GM19023 (cell line): ENCODE measurements around the gene CTBP2.
"Not testable (repeated sequence)": the region's sequence is repeated elsewhere in the genome, so short reads cannot be mapped to it uniquely, and the experiment has no call there.

Experiments
- ATAC-seq: cut with Tn5 transposase; IDR thresholded peaks from one replicate; pipeline ENCODE4 v1.9.1; 2021; ENCODE audit warnings: mild to moderate bottlenecking, moderate library complexity; ENCODE audit not compliant: unreplicated experiment

Gene CTBP2

DNA sequence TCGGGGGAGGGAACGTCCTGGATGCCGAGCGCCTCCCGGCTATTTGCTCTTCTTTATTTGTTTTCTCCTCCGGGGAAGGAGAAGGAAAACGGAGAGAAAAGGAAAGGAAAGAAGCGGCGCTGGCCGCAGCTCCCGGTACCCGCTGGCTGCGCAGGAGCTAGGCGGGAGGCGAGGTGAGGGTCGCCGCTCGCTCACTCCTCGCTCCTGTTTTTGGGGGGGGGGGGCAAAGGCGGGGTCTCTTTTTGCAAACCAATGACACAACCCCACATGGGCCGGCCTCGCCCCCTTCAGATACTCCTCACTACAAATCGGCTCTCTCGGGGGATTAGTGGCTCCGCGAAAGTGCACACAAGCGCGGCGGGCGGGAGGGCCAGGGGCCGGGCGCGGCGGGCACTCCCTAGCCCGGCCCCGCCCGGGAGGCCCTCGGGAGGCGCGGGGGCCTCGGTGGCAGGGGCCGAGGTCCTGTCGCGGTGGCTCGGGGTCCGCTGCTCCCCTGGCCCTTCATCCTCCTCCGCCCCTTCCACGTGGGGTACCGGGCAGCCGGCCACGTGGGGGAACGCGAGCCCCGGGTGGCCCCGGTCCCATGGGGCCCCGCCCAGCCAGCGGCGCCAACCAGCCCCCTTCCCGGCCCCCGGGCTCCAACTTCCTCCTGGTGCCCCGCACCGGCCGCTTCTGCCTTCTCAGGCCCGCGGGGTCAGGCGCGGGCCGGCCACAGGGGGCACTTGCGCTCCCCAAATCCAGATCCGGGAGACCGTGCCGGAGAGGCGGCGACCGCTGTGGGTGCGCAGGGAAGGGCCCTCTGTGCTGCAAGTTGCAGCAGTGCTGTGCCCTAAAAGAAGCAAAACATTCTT, 718 bp upstream of the CTBP2 start:
- ATAC-seq: no peak

DNA sequence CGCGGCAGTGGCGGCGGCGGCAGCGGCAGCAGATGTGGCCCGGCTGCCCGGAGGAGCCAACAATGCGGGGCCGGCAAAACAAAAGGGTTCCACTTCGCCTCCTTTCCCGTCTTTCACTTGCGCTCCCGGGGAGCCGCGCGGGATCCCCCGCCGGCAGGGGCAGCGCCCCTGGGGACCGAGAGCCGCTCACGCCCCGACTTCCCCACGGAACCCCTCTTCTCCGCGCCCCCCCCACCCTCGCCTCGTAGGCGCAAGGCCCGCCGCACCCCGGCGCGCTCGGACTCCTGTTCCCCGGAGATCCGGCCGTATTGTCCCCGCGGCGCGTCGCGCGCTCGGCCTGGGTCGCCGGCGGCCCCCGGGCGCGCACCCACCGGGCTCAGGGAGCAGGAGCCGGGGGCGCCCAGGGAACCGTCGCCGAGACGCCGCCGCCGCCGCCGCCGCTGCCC, 854 bp downstream of the CTBP2 start:
- no peak for ATAC-seq

DNA sequence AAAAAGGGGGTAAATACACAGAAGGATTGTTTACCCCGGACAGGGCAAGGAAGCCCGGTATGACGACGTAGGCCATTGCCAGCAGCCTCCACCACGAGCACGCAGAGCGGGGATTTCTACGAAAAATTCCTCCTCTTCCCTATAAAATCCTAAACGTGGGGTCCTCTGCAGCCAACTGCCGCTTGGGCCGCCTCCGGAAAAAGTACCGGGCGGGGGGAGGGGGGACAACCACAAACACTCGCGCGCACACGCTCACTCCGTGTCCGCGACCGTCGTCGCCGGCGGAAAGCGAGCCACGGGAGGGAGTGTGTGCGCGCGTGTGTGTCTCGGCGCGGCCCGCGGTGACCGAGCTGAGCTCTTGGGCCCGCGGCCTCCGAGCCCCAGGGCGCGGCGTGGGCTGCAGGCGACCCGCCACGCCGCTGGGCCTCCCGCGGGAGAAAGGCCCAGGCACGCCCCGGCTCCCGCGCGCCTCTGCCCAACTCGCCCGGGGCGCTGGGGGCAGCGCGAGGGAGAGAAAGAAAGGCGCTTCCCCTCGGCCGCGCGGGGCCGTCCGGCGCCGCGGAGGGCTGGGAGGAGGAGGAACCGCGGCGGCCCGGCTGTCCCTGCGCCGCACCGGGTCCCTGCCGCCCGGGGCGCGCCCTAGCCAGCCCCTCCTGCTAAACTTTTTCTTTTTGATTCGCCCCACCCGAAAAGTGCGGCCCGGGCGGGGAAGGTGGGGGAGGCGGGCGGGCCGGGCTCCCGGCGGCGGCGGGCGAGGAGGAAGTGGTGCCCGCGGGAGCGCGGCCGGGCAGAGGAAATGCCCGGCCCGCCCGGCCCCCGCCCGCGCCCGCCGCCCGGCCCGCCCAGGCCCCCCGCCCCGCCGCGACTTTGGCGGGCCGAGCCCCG, 1.5 kb downstream of the CTBP2 start:
- no peak for ATAC-seq

DNA sequence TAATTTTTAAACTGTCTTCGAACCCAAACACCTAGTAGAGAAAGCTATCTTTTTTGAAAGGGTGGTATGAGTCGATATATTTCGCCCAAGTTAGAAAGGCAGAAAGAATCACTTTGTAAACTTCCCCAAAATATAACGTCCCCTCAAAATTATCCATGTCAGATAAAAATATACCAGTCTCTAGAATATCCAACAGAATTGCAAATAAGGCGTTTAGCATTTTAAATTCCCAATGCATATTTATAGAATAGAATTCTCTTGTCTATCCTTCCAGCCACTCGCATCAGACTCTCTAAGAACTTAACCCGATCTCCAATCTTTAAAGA, 2.1 kb downstream of the CTBP2 start:
- no peak for ATAC-seq

DNA sequence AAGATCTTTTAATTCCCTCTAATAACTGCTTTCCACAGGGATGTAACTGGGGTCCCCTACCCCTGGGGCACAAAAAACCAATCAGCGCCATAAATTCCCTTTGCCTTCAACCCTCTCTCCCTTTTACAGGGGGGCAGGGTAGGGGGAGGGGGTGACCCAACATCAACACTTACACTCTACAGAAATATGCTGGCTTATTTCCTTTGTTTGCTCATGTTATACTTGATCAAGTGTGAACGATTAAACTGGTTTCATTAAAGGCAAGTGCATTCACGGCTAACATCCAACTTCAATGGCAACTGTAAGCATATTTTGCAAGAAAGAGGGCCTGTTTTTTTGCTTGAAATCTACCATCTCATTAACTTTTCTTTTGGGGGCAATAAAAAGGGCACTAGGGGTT, 2.9 kb downstream of the CTBP2 start:
- no peak for ATAC-seq

DNA sequence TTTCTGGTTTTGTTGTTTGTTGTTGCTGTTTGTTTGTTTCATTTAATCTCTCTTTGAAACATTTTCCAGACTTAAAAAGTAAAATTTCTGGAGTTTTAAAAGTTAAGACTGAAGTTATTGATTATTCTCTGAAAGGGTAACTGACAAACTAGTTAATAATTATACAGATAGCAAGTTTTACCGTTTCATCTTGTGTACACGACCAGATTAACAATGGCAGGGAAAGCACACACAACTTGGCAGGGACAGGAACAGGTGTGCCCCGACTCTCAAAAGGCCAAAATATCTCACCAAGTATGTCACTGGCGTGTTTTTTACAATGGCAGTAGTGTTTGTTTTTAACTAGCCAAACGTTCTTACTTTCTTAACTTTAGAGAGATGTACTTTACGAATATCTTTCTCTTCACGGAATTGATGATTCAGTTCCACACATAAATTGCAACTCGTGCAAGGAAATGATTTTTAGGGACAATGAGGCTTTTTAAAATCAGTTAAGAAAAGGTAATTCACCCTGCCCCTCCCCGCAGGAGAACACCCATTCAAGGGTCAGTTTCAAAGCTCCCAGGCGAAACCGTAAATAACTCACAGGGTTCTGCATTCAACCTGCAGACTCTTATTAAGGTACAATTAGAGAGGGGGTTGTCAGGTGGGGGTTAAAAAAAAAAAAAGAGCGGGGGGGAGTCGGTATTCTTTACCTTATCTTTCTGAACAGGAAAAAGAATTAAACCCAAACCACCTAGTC, 3.5 kb downstream of the CTBP2 start:
- ATAC-seq: no peak

DNA sequence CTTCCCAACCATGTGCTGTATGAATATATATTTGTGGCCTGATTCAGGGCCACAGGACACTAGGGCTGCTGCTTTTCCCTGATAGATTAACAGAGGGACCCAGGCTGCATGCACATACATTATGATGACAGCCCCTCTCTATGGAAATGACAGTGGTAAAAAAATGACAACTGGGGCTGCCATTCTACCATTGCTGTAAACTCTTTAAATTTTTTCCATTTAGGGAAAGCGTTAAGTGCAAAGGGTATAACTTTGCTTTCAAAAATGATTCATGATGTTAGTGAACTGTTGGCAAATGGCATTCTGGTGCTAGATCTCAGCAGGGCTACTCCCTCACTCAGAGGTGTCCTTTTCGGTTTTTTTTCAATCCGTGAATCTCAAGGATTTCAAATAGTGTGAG, 4.2 kb downstream of the CTBP2 start:
- no peak for ATAC-seq

DNA sequence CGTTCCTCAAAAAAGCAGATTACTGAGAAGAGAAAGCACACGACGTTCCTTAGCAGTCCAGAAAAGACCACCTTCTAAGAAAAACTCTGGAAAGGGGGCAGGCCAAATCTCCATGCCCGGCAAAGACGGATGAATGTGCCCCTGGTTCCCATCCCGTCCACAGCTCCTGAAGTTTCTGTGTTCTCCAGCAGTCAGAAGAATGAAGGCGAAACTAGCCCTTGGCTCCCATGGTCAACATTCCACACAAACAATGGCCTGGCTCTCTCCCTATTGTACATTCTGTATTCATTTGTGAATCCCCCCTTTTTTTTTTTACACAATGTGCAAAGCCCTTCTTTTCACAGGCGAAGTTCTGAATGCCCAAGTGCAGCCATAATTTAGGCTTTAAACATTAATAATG, 5.3 kb downstream of the CTBP2 start:
- no peak for ATAC-seq

DNA sequence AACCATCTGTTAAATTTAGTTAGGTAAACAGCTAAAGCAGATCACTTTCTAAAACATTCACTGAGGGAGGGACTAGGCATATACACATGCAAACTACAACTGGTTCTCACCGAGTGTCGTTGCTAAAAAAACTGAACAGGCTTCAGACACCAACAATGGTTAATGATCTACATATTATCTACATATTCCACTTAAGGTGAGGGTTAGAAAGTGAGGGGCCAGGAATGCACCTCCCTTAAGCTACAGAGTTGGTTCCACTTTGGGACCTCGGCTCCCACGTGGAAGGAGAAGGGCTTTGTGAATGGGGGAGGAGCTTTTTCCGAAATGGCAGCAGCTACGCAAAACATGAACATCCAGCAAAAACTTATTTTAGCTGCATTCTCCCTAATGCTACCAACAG, 5.8 kb downstream of the CTBP2 start:
- ATAC-seq: no peak

DNA sequence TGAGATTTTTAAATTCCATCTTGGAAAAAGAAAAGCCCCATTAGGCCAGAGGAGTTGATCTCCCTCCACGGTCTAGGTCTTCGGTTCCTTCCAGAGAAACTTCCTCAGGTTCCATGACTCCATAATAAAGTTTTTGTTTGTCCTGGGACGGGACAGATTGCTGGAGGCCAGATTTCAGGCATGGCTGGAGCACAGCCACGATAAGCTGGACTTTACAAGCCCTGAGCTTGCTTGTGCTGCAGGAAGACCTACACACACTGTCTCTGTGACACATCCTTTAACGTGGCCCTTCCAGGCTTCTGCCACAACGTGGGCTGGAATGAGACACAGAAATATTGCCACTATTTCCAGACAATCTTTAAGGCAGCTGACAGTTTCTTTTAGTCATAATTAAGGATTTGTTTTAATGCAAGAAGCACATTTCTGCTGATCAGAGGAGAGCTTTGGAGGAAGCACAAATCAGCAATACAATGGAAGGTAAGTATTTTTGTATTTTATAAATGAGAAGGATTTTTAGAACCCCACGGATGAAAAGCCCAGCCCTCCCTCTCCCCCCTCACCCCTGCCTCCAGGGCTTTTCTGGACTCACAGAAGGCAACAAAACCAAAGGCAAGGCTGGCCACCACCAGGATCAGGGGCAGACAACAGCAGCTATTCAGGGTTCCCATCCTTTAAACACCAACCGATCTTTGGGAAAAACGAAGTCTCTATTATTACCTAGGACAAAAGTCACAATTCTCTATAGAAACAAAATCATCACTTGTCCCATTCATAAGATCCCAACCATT, 6.5 kb downstream of the CTBP2 start:
- no peak for ATAC-seq

DNA sequence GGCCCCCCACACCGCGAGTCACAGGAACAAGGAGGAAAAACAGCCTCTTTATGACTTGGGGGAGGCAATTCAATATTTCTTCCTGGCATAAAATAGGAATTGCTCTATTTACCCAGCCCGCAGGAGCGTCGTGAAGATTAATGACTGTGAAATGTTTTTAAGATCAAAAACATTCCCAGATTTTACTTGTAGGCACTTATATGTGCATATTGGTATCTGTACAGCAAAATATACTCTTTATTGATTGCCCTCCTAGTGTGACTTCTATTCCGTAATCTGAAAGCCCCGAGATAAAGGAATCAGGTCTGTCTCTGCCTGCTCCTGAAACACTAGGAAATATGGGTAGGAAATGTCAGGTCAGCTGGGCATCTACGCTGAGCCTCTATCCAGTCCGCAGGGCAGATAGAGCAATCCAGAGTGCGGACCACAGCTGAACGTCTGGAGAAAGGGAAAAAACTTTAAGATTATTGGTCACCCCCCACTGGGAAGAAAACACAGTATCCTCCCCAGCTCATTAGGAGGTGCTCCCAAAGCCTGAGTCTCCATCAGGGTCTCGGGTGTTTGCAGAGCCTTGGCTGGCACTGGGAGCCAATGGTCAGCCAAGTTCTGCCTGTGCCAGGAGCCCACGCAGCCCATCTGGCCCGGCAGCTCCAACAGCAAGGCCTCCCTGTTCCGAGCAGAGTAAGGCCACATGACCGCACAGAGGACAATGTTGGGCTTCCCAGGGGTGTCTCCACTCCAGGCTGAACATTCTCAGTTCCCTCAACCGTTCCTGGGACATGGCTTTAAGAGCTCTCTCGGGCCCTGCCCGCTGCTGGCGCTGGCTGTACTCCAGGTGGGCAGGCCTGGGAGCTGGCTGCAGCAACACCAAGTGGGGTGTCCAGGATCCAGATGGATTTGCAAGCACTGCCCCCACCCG, 7.7 kb downstream of the CTBP2 start:
- ATAC-seq: no peak

DNA sequence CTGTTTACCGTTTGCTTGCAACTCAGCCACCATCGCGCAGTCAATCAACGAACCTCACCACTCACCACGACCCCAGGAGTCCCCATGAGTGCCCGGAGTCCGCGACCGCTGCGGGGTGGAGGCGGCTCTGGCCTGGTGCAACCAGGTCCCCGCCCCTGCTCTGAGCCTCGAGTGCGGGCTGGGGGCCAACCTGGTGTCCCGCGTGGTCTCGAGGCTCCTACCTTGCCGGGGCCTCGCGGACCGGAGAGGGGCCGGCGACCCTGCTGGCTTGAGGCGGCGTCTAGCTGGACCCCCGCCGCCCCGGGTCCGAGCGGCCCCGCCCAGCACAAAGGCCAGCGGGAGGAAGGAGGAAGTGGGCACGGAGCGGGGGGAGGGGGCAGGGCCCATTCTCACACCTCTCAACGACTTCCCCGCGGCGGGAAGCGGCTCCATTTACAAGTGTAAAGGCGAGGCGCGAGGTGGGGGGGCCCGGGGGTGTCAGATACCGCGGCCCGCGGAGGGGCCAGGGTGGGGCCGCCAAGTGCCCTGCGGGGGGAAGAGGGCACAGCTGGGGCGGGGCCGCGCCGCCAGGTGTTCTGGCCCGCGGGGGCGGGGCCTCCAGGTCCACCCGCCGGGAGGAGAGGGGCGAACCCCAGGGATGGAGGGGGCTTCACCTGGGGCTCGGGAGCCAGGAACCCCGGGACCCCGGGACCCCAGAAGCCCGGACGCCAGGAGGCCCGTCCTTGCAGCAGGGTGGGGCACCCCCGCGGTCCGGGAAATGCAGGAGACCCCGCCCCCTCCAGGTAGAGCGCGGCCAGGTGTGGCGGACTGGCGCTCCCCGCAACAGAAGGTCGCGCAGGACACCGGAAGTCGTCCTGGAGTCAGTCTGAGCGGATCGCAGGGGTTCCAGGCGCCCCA, 8.6 kb downstream of the CTBP2 start:
- ATAC-seq: no peak

DNA sequence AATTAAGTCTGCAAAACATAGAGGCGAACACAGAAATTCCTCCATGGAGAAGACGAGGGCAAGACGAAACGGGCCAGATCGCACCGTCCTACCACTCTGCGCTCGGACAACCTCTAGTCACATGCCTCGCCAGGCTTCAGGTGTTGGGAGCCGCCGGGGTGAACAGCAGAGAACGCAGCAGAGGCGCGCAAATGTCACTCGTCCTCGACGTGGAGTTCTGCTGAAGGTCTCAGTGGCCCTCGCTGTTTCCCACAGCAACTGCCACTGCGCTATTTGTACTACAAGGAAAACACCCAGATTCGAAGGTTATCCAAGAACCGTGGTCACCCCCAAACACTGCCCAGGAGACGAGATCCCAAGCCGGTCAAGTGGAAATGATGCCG, 9.2 kb downstream of the CTBP2 start:
- ATAC-seq: no peak

DNA sequence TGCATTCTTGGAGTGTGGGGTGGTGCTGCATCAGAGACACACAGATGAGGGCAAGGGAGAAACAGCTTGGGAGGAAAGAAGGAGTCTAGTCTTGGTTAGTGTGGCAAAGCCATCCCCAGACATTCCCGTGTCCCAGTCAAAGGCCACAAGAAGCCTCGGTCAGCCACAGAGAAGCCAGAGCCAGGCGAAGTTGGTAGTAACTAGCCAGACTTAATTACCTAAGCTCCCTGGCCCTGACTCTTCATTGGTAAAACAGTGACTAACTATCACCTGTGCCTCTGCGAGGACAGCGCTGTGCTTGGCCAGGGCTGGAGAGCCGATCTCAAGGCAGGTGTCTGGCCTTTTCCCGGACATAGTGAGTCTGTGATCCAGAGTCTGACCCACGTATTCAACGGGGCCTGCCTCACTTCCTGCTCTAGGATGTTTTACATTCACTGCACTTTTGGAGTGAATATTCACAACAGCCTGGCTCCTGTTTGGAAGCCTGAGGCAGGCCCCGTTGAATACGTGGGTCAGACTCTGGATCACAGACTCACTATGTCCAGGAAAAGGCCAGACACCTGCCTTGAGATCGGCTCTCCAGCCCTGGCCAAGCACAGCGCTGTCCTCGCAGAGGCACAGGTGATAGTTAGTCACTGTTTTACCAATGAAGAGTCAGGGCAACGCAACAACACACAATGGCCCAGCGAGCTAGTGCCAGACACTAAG, 9.8 kb downstream of the CTBP2 start:
- ATAC-seq: not testable (repeated sequence)

DNA sequence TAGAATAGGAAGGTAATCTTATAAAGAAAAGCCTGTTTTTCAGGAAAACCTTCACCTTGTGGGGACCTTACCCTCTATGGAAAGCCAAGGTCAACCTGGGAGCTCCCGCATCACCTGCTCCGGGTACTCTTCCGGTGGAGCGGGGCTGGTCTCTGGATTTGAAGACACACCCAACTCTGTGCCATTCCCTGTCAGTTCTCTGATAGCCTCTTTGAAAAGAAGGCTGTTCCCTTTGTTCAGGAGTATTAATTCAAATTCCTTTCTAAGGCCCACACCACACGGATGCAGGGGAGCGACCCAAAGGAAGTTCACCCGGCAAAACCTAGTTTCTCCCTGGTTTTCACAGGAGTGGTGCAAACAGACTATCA, 10.7 kb downstream of the CTBP2 start:
- ATAC-seq: no peak

DNA sequence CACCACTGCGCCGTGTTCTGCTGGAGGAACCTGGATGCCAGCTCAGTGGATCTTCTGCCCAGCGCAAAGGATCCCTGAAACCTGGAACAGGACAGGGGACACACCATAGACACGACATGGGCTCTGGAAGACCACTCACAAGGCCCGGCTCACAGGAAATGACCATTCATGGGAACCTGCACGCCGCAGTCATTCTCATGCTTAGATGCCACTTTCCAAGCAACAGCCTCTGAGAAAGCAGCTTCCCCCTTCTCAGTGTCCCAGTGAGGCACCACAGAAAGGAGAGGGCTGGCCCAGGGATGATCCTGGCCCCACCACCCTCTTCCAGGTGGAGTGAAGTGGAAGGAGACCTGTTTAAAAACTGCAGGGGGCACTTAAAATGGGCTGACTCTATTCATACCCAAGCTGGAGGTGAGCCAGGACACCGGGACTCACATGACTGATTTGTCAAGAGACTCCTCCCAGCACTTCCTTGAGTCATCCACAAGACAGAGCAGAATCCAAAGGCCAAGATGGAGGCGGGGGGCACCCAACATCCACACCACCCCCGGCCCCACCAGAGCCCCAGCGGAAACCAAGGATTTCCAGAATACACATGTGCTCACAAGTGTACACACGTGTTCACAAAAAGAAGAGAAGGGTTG, 11.2 kb downstream of the CTBP2 start:
- ATAC-seq: no peak

DNA sequence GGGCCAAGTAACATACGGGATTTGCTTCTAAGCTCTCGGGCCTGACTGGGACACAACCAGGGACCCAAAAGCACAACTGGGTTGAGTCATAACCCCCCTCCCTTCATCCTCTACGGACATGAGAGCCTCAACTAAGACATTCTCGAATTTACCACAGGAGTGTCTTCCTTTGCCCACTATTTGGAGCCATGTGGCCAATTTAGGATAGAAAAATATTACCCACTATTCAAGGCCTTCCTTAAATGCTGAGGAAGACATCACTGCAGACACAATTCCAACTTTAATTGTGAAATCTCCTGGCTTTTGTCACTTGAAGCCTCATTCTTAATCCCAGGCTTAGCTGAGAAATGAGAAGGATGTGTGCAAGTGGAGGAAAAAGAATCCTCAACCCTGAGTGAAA, 11.8 kb downstream of the CTBP2 start:
- no peak for ATAC-seq
